Measurements from ENCODE around the gene CAMTA1. TPM values are rescaled to one million over a fixed set of nuclear protein-coding genes. Genes with fewer than 3 reads are reported as not detected.

The CAMTA1 gene
- total RNA-seq, 1 donor from 2014 or later = 77.6 TPM

GRCh38 chr1:7510389-7510931, 725.2 kb downstream of the CAMTA1 start:
- H3K36me3 ChIP-seq (ENCODE audit: insufficient read depth, low read length) = no peaks in the 10 kb centered on the region
- FAIRE-seq (no peak), DNase-seq (ENCODE audit: low read depth) (no peak)
- no peak overlapping the region for H3K4me3 Mint-ChIP-seq (ENCODE audit: unreplicated experiment)
- TF ChIP-seq EZH2 (IDR thresholded peaks at IDR 0.05; ENCODE audit: insufficient read depth, low read length) = no peak
- TF ChIP-seq CTCF (IDR thresholded peaks at IDR 0.05; ENCODE audit: insufficient read depth, low read depth, low read length) = no peak
- no peaks in the 10 kb centered on the region for H3K9me3 ChIP-seq (ENCODE audit: insufficient read depth, low read depth, low read length)
- peaks cover 20% of the 10 kb centered on the region for H3K27me3 Mint-ChIP-seq (ENCODE audit: low read depth, unreplicated experiment)
- H3K27me3 ChIP-seq (ENCODE audit: insufficient read depth, low read length) = no peaks in the 10 kb centered on the region
- no peaks in the 10 kb centered on the region for H3K4me1 ChIP-seq (ENCODE audit: insufficient read depth, low read length)
- no peak overlapping the region for H3K4me3 ChIP-seq (ENCODE audit: insufficient read depth, low read depth, low read length)
- H3K4me2 ChIP-seq (ENCODE audit: low read length) = no peak overlapping the region
- no peaks in the 10 kb centered on the region for H3K79me2 ChIP-seq (ENCODE audit: insufficient read depth, low read length)
- H3K36me3 Mint-ChIP-seq (ENCODE audit: low read depth, unreplicated experiment) = no peaks in the 10 kb centered on the region
- H3K9me3 Mint-ChIP-seq (ENCODE audit: unreplicated experiment) = no peaks in the 10 kb centered on the region
- no peaks in the 10 kb centered on the region for H4K20me1 ChIP-seq (ENCODE audit: insufficient read depth, low read length)
- no peak overlapping the region for H3K27ac ChIP-seq (ENCODE audit: low read depth, low read length)
- H3K4me1 Mint-ChIP-seq (ENCODE audit: low read depth, unreplicated experiment) = no peaks in the 10 kb centered on the region
- H3K27ac Mint-ChIP-seq (ENCODE audit: unreplicated experiment) = no peak overlapping the region
- H3K9ac ChIP-seq (ENCODE audit: low read length) = no peak overlapping the region
- no peak overlapping the region for H2AFZ ChIP-seq (ENCODE audit: low read depth, low read length)

GRCh38 chr1:7511381-7511780, 726.1 kb downstream of the CAMTA1 start:
- no peaks in the 10 kb centered on the region for H3K36me3 ChIP-seq (ENCODE audit: insufficient read depth, low read length)
- H3K27me3 Mint-ChIP-seq (ENCODE audit: low read depth, unreplicated experiment) = peaks cover 23% of the 10 kb centered on the region
- no peak for FAIRE-seq
- no peak for DNase-seq (ENCODE audit: low read depth)
- H3K4me3 ChIP-seq (ENCODE audit: insufficient read depth, low read depth, low read length) = no peak overlapping the region
- H3K4me1 Mint-ChIP-seq (ENCODE audit: low read depth, unreplicated experiment) = peaks cover 3% of the 10 kb centered on the region
- no peaks in the 10 kb centered on the region for H3K36me3 Mint-ChIP-seq (ENCODE audit: low read depth, unreplicated experiment)
- TF ChIP-seq EZH2 (IDR thresholded peaks at IDR 0.05; ENCODE audit: insufficient read depth, low read length) = no peak
- no peak for TF ChIP-seq CTCF (IDR thresholded peaks at IDR 0.05; ENCODE audit: insufficient read depth, low read depth, low read length)
- H3K4me2 ChIP-seq (ENCODE audit: low read length) = no peak overlapping the region
- no peak overlapping the region for H3K27ac ChIP-seq (ENCODE audit: low read depth, low read length)
- no peaks in the 10 kb centered on the region for H3K9me3 ChIP-seq (ENCODE audit: insufficient read depth, low read depth, low read length)
- H3K27me3 ChIP-seq (ENCODE audit: insufficient read depth, low read length) = no peaks in the 10 kb centered on the region
- no peaks in the 10 kb centered on the region for H3K9me3 Mint-ChIP-seq (ENCODE audit: unreplicated experiment)
- H3K4me3 Mint-ChIP-seq (ENCODE audit: unreplicated experiment) = no peak overlapping the region
- H3K27ac Mint-ChIP-seq (ENCODE audit: unreplicated experiment) = no peak overlapping the region
- no peak overlapping the region for H2AFZ ChIP-seq (ENCODE audit: low read depth, low read length)
- H4K20me1 ChIP-seq (ENCODE audit: insufficient read depth, low read length) = no peaks in the 10 kb centered on the region
- no peaks in the 10 kb centered on the region for H3K79me2 ChIP-seq (ENCODE audit: insufficient read depth, low read length)
- H3K4me1 ChIP-seq (ENCODE audit: insufficient read depth, low read length) = no peaks in the 10 kb centered on the region
- H3K9ac ChIP-seq (ENCODE audit: low read length) = no peak overlapping the region

GRCh38 chr1:7513081-7513480, 727.8 kb downstream of the CAMTA1 start:
- Histone ChIP-seq H3K4me1 (ENCODE audit: insufficient read depth, low read length) (no peaks in the 10 kb centered on the region), H3K9me3 (ENCODE audit: insufficient read depth, low read depth, low read length) (no peaks in the 10 kb centered on the region), H3K27ac (ENCODE audit: low read depth, low read length) (no peak overlapping the region), H3K4me3 (ENCODE audit: insufficient read depth, low read depth, low read length) (no peak overlapping the region), H3K36me3 (ENCODE audit: insufficient read depth, low read length) (no peaks in the 10 kb centered on the region), H3K4me2 (ENCODE audit: low read length) (no peak overlapping the region), H3K79me2 (ENCODE audit: insufficient read depth, low read length) (no peaks in the 10 kb centered on the region), H2AFZ (ENCODE audit: low read depth, low read length) (no peak overlapping the region), H3K9ac (ENCODE audit: low read length) (no peak overlapping the region), H4K20me1 (ENCODE audit: insufficient read depth, low read length) (no peaks in the 10 kb centered on the region), H3K27me3 (ENCODE audit: insufficient read depth, low read length) (no peaks in the 10 kb centered on the region)
- Mint-ChIP-seq H3K27me3 (ENCODE audit: low read depth, unreplicated experiment) (peaks cover 29% of the 10 kb centered on the region), H3K9me3 (ENCODE audit: unreplicated experiment) (no peaks in the 10 kb centered on the region), H3K4me3 (ENCODE audit: unreplicated experiment) (no peak overlapping the region), H3K4me1 (ENCODE audit: low read depth, unreplicated experiment) (peaks cover 6% of the 10 kb centered on the region), H3K27ac (ENCODE audit: unreplicated experiment) (no peak overlapping the region), H3K36me3 (ENCODE audit: low read depth, unreplicated experiment) (no peaks in the 10 kb centered on the region)
- FAIRE-seq = no peak
- no peak for DNase-seq (ENCODE audit: low read depth)
- TF ChIP-seq EZH2 (IDR thresholded peaks at IDR 0.05; ENCODE audit: insufficient read depth, low read length) (no peak), CTCF (IDR thresholded peaks at IDR 0.05; ENCODE audit: insufficient read depth, low read depth, low read length) (no peak)

Measured in astrocyte (in vitro differentiated cells and primary cell).